ENCODE measurements around the gene RARG.

Gene RARG

GRCh38 chr12:53229454-53229853 lies 2.6 kb downstream of the RARG start:
- ChIA-PET POLR2A (no interaction called here), CTCF (interaction anchor here (0.5 kb wide), 2 partner anchors 74 to 769 kb away, joined by 3 read pairs; no protein-coding TSS in a partner anchor)
- Histone ChIP-seq H3K4me1 (ENCODE audit: control insufficient read depth, insufficient read depth, low read length) (peaks cover 12% of the 10 kb centered on the region), H3K4me3 (ENCODE audit: low read depth, low read length) (no peak overlapping the region), H3K27ac (ENCODE audit: extremely low read depth, low read depth, low read length) (no peak overlapping the region), H3K36me3 (ENCODE audit: control insufficient read depth in 2 of 2, insufficient read depth in 1 of 2, low read length in 2 of 2) (no peaks in the 10 kb centered on the region), H3K9me3 (ENCODE audit: control insufficient read depth, insufficient read depth, low read depth, low read length) (no peaks in the 10 kb centered on the region)
- TF ChIP-seq BCL11B (tag by site-specific recombination; IDR thresholded peaks at IDR 0.05; ENCODE audit: low read depth) (no peak), ZNF214 (tag by site-specific recombination; IDR thresholded peaks at IDR 0.05; ENCODE audit: borderline replicate concordance) (no peak), GLI4 (tag by site-specific recombination; IDR thresholded peaks at IDR 0.05) (no peak), ZNF600 (tag by site-specific recombination; IDR thresholded peaks at IDR 0.05) (no peak), IKZF3 (tag by site-specific recombination; IDR thresholded peaks at IDR 0.05) (no peak), ZNF121 (tag by site-specific recombination; IDR thresholded peaks at IDR 0.05) (no peak), ZNF629 (tag by site-specific recombination; IDR thresholded peaks at IDR 0.05) (no peak), ZBTB10 (tag by site-specific recombination; IDR thresholded peaks at IDR 0.05) (no peak), KLF8 (tag by site-specific recombination; IDR thresholded peaks at IDR 0.05) (no peak), ZBTB21 (tag by site-specific recombination; IDR thresholded peaks at IDR 0.05) (no peak), ZSCAN30 (tag by site-specific recombination; IDR thresholded peaks at IDR 0.05) (no peak), SP2 (tag by site-specific recombination; IDR thresholded peaks at IDR 0.05) (no peak), ZBTB6 (tag by site-specific recombination; IDR thresholded peaks at IDR 0.05) (no peak), ZNF24 (tag by site-specific recombination; IDR thresholded peaks at IDR 0.05) (no peak), MEIS1 (CRISPR knock-in tag; IDR thresholded peaks at IDR 0.05; ENCODE audit: borderline replicate concordance) (no peak), ZNF16 (tag by site-specific recombination; IDR thresholded peaks at IDR 0.05; ENCODE audit: low read depth) (no peak), ZNF394 (tag by site-specific recombination; IDR thresholded peaks at IDR 0.05; ENCODE audit: borderline replicate concordance) (no peak), ZIC2 (tag by site-specific recombination; IDR thresholded peaks at IDR 0.05) (no peak)
- TF ChIP-seq, protein P1, sequence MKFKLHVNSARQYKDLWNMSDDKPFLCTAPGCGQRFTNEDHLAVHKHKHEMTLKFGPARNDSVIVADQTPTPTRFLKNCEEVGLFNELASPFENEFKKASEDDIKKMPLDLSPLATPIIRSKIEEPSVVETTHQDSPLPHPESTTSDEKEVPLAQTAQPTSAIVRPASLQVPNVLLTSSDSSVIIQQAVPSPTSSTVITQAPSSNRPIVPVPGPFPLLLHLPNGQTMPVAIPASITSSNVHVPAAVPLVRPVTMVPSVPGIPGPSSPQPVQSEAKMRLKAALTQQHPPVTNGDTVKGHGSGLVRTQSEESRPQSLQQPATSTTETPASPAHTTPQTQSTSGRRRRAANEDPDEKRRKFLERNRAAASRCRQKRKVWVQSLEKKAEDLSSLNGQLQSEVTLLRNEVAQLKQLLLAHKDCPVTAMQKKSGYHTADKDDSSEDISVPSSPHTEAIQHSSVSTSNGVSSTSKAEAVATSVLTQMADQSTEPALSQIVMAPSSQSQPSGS (tag by site-specific recombination; IDR thresholded peaks at IDR 0.05; ENCODE audit: low read depth): no peak
- TF ChIP-seq, protein P2, sequence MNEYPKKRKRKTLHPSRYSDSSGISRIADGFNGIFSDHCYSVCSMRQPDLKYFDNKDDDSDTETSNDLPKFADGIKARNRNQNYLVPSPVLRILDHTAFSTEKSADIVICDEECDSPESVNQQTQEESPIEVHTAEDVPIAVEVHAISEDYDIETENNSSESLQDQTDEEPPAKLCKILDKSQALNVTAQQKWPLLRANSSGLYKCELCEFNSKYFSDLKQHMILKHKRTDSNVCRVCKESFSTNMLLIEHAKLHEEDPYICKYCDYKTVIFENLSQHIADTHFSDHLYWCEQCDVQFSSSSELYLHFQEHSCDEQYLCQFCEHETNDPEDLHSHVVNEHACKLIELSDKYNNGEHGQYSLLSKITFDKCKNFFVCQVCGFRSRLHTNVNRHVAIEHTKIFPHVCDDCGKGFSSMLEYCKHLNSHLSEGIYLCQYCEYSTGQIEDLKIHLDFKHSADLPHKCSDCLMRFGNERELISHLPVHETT (tag by site-specific recombination; IDR thresholded peaks at IDR 0.05): no peak

DNA sequence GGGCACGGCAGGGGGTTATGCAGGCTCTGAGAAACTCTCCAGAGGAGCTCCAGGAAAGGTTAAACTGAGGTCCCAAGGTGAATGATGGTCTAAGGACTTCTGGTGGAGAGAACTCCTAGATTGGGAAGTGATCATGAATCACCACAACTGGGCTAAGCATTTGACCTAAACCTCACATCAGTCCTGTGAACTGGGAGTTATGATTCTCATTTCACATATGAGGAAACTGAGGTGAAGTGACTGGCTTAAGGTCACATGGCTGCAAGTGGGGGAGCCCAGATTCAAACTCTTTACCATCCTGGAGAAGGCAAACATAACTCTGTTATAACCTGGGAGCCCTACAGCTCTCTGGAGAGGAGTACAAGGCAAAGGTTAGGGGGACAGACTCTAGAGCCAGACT lies 4.2 kb downstream of the RARG start:
- H3K36me3 ChIP-seq (ENCODE audit: control insufficient read depth in 2 of 2, insufficient read depth in 1 of 2, low read length in 2 of 2): no peaks in the 10 kb centered on the region
- H3K9me3 ChIP-seq (ENCODE audit: control insufficient read depth, insufficient read depth, low read depth, low read length): no peaks in the 10 kb centered on the region
- H3K4me3 ChIP-seq (ENCODE audit: low read depth, low read length): no peak overlapping the region
- H3K27ac ChIP-seq (ENCODE audit: extremely low read depth, low read depth, low read length): no peak overlapping the region
- POLR2A ChIA-PET: no interaction called here
- CTCF ChIA-PET: interaction anchor here (0.6 kb wide), 1 partner anchor 74 kb away, joined by 3 read pairs; no protein-coding TSS in a partner anchor
- H3K4me1 ChIP-seq (ENCODE audit: control insufficient read depth, insufficient read depth, low read length): peaks cover 6% of the 10 kb centered on the region
- TF ChIP-seq ZNF2 (tag by site-specific recombination; IDR thresholded peaks at IDR 0.05) (no peak), ZNF391 (tag by site-specific recombination; IDR thresholded peaks at IDR 0.05; ENCODE audit: borderline replicate concordance, low read depth) (no peak), GLI2 (tag by site-specific recombination; IDR thresholded peaks at IDR 0.05; ENCODE audit: borderline replicate concordance, low read depth) (no peak), MYNN (tag by site-specific recombination; IDR thresholded peaks at IDR 0.05; ENCODE audit: borderline replicate concordance) (no peak), ZNF169 (tag by site-specific recombination; IDR thresholded peaks at IDR 0.05) (no peak), ZNF704 (tag by site-specific recombination; IDR thresholded peaks at IDR 0.05) (no peak), ZNF266 (tag by site-specific recombination; IDR thresholded peaks at IDR 0.05; ENCODE audit: low read depth) (no peak), ZNF366 (tag by site-specific recombination; conservative IDR thresholded peaks at IDR 0.05) (no peak), ZNF621 (tag by site-specific recombination; IDR thresholded peaks at IDR 0.05) (no peak), ZNF580 (tag by site-specific recombination; IDR thresholded peaks at IDR 0.05) (no peak)

Measured in HEK293 (cell line).